Lower lobe of right lung (tissue), 2 donors: ENCODE measurements around the gene TNFRSF1A. TPM values are rescaled to one million over a fixed set of nuclear protein-coding genes. Genes with fewer than 3 reads are reported as not detected.

ENCODE experiments used
- ATAC-seq, 2 donors: fragments of 200-7000 bp; cut with Tn5 transposase; one replicate each; pipeline ENCODE4 v1.9.1; 2020 to 2022; ENCODE audit warnings: mild to moderate bottlenecking in 2 of 2, moderate library complexity in 2 of 2
- DNase-seq: peaks from one replicate; pipeline ENCODE4 v3.0.0-alpha.2; 2020
- H3K27ac ChIP-seq: fragments of 200-600 bp; one replicate; pipeline ENCODE4 v1.8.0; 2022
- H3K27me3 ChIP-seq: fragments of 200-600 bp; one replicate; pipeline ENCODE4 v1.8.0; 2022; ENCODE audit warnings: low read depth
- H3K36me3 ChIP-seq: fragments of 200-600 bp; one replicate; pipeline ENCODE4 v1.8.0; 2022; ENCODE audit warnings: mild to moderate bottlenecking
- H3K4me1 ChIP-seq: fragments of 200-600 bp; one replicate; pipeline ENCODE4 v1.8.0; 2022
- H3K4me3 ChIP-seq: fragments of 200-600 bp; one replicate; pipeline ENCODE4 v1.8.0; 2022; ENCODE audit warnings: mild to moderate bottlenecking
- H3K9me3 ChIP-seq: fragments of 200-600 bp; one replicate; pipeline ENCODE4 v1.8.0; 2022
- intact Hi-C: fragments of 100-400 bp; cut with DNase I; formaldehyde crosslinking; loops from one replicate; pipeline ENCODE4 v1.11.0; 2022
- long read RNA-seq: library from polyadenylated mRNA; unstranded; transcript quantifications from one replicate; pipeline ENCODE4 v2.0.0, GENCODE V29; 2021
- total RNA-seq: library from RNA; stranded (reverse); fragmentation: NEBNext Ultra II Directional; extraction: Animal tissue kit (Norgen Biotek cat#: 25700); gene quantifications from one replicate; pipeline ENCODE4 v1.2.1, GENCODE V29; 2021
- TF ChIP-seq, protein P1 (sequence below): fragments of 200-600 bp; IDR thresholded peaks from one replicate; pipeline ENCODE4 v1.8.0; 2022; ENCODE audit warnings: antibody characterized with exemption, mild to moderate bottlenecking
- donor health status: DM: no; HTN: yes; CAD: no; lungs with severe emphysema.

Gene TNFRSF1A
- 165 TPM for total RNA-seq
- long read RNA-seq, transcript TNFRSF1A-201 (10 exons, 2,223 nt): major isoform, 80 of 136 reads
- long read RNA-seq, partial matches to known transcripts: 35 of 136 reads
- long read RNA-seq, other reads (novel, unspliced or antisense): 20 of 136 reads

DNA sequence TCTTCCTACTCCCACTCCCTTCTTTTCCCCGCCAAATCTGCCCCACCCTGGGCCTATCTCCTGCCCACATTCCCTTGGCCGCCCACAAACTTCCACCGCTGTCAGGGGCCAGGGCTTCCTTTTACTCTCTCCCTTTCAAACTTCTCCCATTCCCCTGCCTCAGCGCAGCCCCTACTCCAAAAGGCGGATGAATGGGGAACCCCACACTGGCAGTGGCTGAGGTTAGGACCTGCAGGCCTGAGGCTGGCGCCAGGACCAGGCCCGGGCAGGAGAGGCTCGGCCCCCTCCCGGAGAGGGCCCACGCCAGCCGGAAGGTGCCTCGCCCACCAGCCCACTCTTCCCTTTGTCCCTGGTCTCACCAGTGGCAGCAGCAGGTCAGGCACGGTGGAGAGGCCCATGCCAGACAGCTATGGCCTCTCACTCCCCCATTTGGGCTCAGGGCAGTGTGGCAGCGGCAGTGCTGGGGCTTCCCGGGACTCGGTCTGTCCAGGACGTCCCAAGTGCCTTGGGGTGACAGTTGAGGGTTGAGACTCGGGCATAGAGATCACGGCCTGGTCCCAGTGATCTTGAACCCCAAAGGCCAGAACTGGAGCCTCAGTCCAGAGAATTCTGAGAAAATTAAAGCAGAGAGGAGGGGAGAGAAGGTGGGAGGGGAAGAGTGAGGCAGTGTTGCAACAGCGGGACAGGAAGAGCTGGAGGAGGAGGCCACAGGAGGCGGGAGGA is at the start of gene TNFRSF1A:
Gene TNFRSF1A (minus strand): TSS at position 660 of the 723 bp plus-strand sequence. CDS start 262 bp downstream, at position 398.
- DNase-seq (peak; percentile 81), ATAC-seq (peak; percentile 82 to 83)
- intact Hi-C loops: loop anchor here (5.0 kb wide), 1 partner anchor 36 kb away; the partner anchor contains the start of gene SCNN1A
- H3K27me3 ChIP-seq: no peaks in the 10 kb centered on the region
- peaks cover 63% of the 10 kb centered on the region for H3K4me1 ChIP-seq
- peak within 1 kb of the TSS; percentile 94 for H3K4me3 ChIP-seq
- H3K36me3 ChIP-seq: peaks cover 17% of the 10 kb centered on the region
- H3K27ac ChIP-seq: peak within 1 kb of the TSS; percentile 97
- no peaks in the 10 kb centered on the region for H3K9me3 ChIP-seq
- TF ChIP-seq, protein P1, sequence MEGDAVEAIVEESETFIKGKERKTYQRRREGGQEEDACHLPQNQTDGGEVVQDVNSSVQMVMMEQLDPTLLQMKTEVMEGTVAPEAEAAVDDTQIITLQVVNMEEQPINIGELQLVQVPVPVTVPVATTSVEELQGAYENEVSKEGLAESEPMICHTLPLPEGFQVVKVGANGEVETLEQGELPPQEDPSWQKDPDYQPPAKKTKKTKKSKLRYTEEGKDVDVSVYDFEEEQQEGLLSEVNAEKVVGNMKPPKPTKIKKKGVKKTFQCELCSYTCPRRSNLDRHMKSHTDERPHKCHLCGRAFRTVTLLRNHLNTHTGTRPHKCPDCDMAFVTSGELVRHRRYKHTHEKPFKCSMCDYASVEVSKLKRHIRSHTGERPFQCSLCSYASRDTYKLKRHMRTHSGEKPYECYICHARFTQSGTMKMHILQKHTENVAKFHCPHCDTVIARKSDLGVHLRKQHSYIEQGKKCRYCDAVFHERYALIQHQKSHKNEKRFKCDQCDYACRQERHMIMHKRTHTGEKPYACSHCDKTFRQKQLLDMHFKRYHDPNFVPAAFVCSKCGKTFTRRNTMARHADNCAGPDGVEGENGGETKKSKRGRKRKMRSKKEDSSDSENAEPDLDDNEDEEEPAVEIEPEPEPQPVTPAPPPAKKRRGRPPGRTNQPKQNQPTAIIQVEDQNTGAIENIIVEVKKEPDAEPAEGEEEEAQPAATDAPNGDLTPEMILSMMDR: no peak

DNA sequence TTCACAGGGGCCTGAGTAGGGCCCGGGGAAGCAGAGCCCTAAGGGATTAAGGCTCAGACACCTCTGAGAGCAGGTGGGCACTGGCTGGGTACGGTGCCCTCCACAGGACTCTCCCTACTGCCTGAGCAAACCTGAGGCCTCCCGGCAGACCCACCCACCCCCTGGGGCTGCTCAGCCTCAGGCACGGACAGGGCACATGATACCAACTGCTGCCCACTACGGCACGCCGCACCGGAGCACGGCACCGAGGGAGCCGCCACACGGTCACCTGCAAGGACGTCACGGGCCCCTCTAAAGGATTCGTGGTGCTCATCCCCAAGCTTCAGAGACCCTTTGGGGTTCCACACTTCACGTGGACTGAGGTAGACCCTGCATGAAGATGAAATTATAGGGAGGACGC is 49.1 kb upstream of the TNFRSF1A start:
- H3K36me3 ChIP-seq: peaks cover 63% of the 10 kb centered on the region
- no peaks in the 10 kb centered on the region for H3K9me3 ChIP-seq
- H3K27me3 ChIP-seq: no peaks in the 10 kb centered on the region
- ATAC-seq: peak in 1 of 2 donors; percentile 3
- TF ChIP-seq, protein P1: no peak
- H3K4me1 ChIP-seq: peaks cover 27% of the 10 kb centered on the region
- DNase-seq: no peak
- H3K27ac ChIP-seq: no peak overlapping the region
- H3K4me3 ChIP-seq: no peak overlapping the region
- intact Hi-C loops: no loop called here

DNA sequence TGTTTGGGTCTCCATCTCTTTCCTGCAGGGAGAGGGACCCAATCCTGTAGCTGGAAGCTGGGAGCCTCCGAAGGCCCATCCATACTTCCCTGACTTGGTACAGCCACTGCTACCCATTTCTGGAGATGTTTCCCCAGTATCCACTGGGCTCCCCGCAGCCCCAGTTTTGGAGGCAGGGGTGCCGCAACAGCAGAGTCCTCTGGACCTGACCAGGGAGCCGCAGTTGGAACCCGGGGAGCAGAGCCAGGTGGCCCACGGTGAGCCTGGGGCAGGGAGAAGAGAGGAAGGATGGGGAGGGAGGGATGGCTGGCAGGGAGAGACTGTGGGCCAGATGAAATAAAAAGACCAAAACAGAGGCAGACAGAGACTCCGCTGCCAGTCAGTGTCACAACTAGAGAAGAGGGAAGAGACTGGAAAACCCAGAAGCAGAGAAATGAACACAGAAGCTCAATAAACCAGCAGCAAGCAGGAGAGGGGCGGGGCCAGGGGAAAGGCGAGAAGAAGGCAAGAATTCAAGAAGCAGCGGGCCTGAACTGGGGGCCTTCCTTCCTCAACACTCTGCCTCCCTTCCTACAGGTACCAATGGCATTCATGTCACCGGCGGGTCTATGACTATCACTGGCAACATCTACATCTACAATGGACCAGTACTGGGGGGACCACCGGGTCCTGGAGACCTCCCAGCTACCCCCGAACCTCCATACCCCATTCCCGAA is 48.4 kb upstream of the TNFRSF1A start:
- TF ChIP-seq, protein P1: no peak
- no peaks in the 10 kb centered on the region for H3K27me3 ChIP-seq
- H3K4me1 ChIP-seq: peaks cover 33% of the 10 kb centered on the region
- no peak for ATAC-seq
- no peaks in the 10 kb centered on the region for H3K9me3 ChIP-seq
- H3K36me3 ChIP-seq: peaks cover 67% of the 10 kb centered on the region
- DNase-seq: no peak
- H3K4me3 ChIP-seq: no peak overlapping the region
- intact Hi-C loops: no loop called here
- H3K27ac ChIP-seq: no peak overlapping the region

DNA sequence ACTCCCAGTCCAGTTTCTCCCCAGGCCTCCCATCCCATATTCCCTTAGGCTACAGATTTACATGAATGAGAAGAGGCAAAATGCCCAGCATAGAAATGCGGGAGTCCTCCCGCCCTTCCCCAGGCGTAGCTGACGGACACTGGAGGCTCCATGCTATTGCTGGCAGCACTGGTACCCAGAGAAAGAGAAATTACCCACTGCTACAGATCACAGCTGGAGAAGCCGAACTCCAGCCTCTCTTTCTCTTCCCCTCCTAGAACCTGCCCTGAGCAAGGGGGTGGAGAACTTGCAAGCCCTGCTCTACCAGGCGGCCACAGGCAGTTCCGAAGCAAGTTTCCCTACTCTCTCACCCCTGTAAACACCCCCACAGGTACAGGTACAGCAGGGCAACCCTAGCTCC is 45.7 kb upstream of the TNFRSF1A start:
- Histone ChIP-seq H3K9me3 (no peaks in the 10 kb centered on the region), H3K27ac (no peak overlapping the region), H3K36me3 (peaks cover 70% of the 10 kb centered on the region), H3K27me3 (no peaks in the 10 kb centered on the region), H3K4me1 (peaks cover 48% of the 10 kb centered on the region), H3K4me3 (no peak overlapping the region)
- TF ChIP-seq, protein P1: no peak
- intact Hi-C loops: no loop called here
- ATAC-seq (no peak), DNase-seq (no peak)

DNA sequence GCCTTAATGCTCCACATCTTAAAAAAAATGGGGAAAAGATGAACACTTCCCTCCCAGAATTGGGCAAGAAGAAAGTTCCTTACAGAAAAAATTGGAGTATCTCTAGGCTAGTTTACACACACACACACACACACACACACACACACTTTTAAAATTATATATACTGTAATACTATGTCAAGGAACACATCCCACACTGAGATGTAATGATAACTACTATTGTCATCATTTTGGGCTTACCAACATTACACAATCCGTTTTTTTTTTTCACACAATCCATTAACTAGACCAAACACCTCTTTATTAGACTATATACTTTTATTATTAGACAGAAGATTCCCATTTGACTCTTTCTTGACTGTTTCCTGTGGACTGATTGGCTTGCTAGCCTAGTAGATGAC is 44.6 kb upstream of the TNFRSF1A start:
- H3K4me1 ChIP-seq: peaks cover 38% of the 10 kb centered on the region
- intact Hi-C loops: no loop called here
- H3K4me3 ChIP-seq: no peak overlapping the region
- DNase-seq (no peak), ATAC-seq (no peak)
- H3K9me3 ChIP-seq: no peaks in the 10 kb centered on the region
- TF ChIP-seq, protein P1: no peak
- H3K27ac ChIP-seq: no peak overlapping the region
- peaks cover 61% of the 10 kb centered on the region for H3K36me3 ChIP-seq
- H3K27me3 ChIP-seq: no peaks in the 10 kb centered on the region
